K562 (cell line): Measurements from ENCODE around the gene GATA6.

ENCODE experiments used
- ELF1 ChIP-seq: fragments of 200-800 bp; sonication (Bioruptor generic); IDR thresholded peaks from 2 replicates; pipeline ENCODE4 v1.6.1; 2016; ENCODE audit warnings: missing genetic modification characterization, missing compliant biosample characterization
- ETV6 ChIP-seq, 3 experiments: fragments of 150-350 bp in 1 of 3; sonication (generic) in 1 of 3; formaldehyde crosslinking in 1 of 3; IDR thresholded peaks; 2 replicates each; pipeline versions ENCODE4 v1.6.1 to v1.8.0; 2014 to 2022; ENCODE audit warnings: borderline replicate concordance in 2 of 3, low read depth in 2 of 3, antibody characterized with exemption in 1 of 3, low read length in 1 of 3, mild to moderate bottlenecking in 1 of 3, missing genetic modification reagents in 1 of 3
- JUND ChIP-seq, 2 experiments: IDR thresholded peaks; 2 replicates in 1 of 2; 3 replicates in 1 of 2; pipeline ENCODE4 v1.6.1; 2011; ENCODE audit warnings: borderline replicate concordance in 2 of 2, low read depth in 2 of 2, low read length in 2 of 2, improper control_type of control experiment in 1 of 2, missing biosample characterization in 1 of 2, missing genetic modification characterization in 1 of 2, missing genetic modification reagents in 1 of 2
- KAT2B ChIP-seq: IDR thresholded peaks from one replicate; pipeline ENCODE4 v1.6.1; 2012; ENCODE audit warnings: low read depth, mild to moderate bottlenecking, control low read depth, inconsistent platforms, low read length, moderate library complexity
- MAFK ChIP-seq: IDR thresholded peaks from 2 replicates; pipeline ENCODE4 v1.6.1; 2011; ENCODE audit warnings: low read length, improper control_type of control experiment
- POLR2AphosphoS5 ChIP-seq: IDR thresholded peaks from 2 replicates; pipeline ENCODE4 v1.6.1; 2011; ENCODE audit warnings: mild to moderate bottlenecking, low read depth, low read length, moderate library complexity; ENCODE audit not compliant: control insufficient read depth, insufficient read depth
- TAF1 ChIP-seq: IDR thresholded peaks from 2 replicates; pipeline ENCODE4 v1.6.1; 2011; ENCODE audit warnings: mild to moderate bottlenecking, low read length, moderate library complexity; ENCODE audit not compliant: insufficient read depth, control insufficient read depth, severe bottlenecking; ENCODE audit errors: extremely low read depth
- ZC3H4 ChIP-seq: sonication (generic); formaldehyde crosslinking; IDR thresholded peaks from 2 replicates; pipeline ENCODE4 v1.9.0; 2021; ENCODE audit warnings: missing genetic modification reagents, borderline replicate concordance
- ZNF431 ChIP-seq: sonication (generic); formaldehyde crosslinking; IDR thresholded peaks from 2 replicates; pipeline ENCODE4 v1.8.0; 2022; ENCODE audit warnings: mild to moderate bottlenecking, missing genetic modification reagents

GRCh38 chr18:22166069-22166950, 3.1 kb upstream of the GATA6 start:
- TF ChIP-seq ELF1 (tag) (no peak), TAF1 (no peak), ETV6 (IDR thresholded peaks at IDR 0.05; ENCODE audit: borderline replicate concordance in 1 of 2, low read depth in 2 of 2, low read length in 1 of 2) (no peak), ETV6 (CRISPR knock-in tag; IDR thresholded peaks at IDR 0.05; ENCODE audit: borderline replicate concordance) (no peak), ZC3H4 (CRISPR knock-in tag) (no peak), MAFK (no peak), POLR2AphosphoS5 (no peak), ZNF431 (CRISPR knock-in tag) (no peak), JUND (IDR thresholded peaks at IDR 0.05; ENCODE audit: borderline replicate concordance, low read depth, low read length) (no peak), JUND (tag; IDR thresholded peaks at IDR 0.05; ENCODE audit: borderline replicate concordance, low read depth, low read length) (no peak), KAT2B (no peak)
